GM23338 (cell line): ENCODE measurements around the gene PFN1. TPM values are rescaled to one million over a fixed set of nuclear protein-coding genes. Genes with fewer than 3 reads are reported as not detected.

Experiments used
- ATAC-seq: fragments of 200-7000 bp; cut with Tn5 transposase; 3 replicates; pipeline ENCODE4 v1.9.1; 2020
- DNase-seq: peaks from one replicate; pipeline ENCODE4 v3.0.0-alpha.2; 2015; ENCODE audit warnings: low spot score
- H2AFZ ChIP-seq: fragments of 200-600 bp; sonication (generic); 2 replicates; pipeline ENCODE4 v1.8.0; 2016; ENCODE audit warnings: antibody characterized with exemption, mild to moderate bottlenecking, moderate library complexity
- H3F3A ChIP-seq: fragments of 200-600 bp; sonication (generic); replicated peaks from 2 replicates; pipeline ENCODE4 v1.8.0; 2017; ENCODE audit warnings: antibody characterized with exemption, mixed run types, low read depth
- H3K27ac ChIP-seq: fragments of 200-600 bp; sonication (generic); 2 replicates; pipeline ENCODE4 v1.6.1; 2016; ENCODE audit warnings: low read depth
- H3K27me3 ChIP-seq: fragments of 200-600 bp; sonication (generic); 2 replicates; pipeline ENCODE4 v1.8.0; 2016; ENCODE audit warnings: mild to moderate bottlenecking, mixed run types, moderate library complexity; ENCODE audit not compliant: insufficient read depth
- H3K36me3 ChIP-seq: fragments of 200-600 bp; sonication (generic); 2 replicates; pipeline ENCODE4 v1.8.0; 2016; ENCODE audit warnings: mild to moderate bottlenecking; ENCODE audit not compliant: insufficient read depth
- H3K4me1 ChIP-seq: fragments of 200-600 bp; sonication (generic); 2 replicates; pipeline ENCODE4 v1.8.0; 2016; ENCODE audit warnings: mild to moderate bottlenecking, moderate library complexity; ENCODE audit not compliant: insufficient read depth
- H3K4me2 ChIP-seq: fragments of 200-600 bp; sonication (generic); 2 replicates; pipeline ENCODE4 v1.7.1; 2017; ENCODE audit warnings: mixed run types
- H3K4me3 ChIP-seq: fragments of 200-600 bp; sonication (generic); 2 replicates; pipeline ENCODE4 v1.6.1; 2016; ENCODE audit warnings: mixed run types
- H3K79me2 ChIP-seq: fragments of 200-600 bp; sonication (generic); replicated peaks from 2 replicates; pipeline ENCODE4 v1.8.0; 2017; ENCODE audit warnings: mild to moderate bottlenecking; ENCODE audit not compliant: insufficient read depth
- H3K9me2 ChIP-seq: fragments of 200-600 bp; sonication (generic); 2 replicates; pipeline ENCODE4 v1.8.0; 2017; ENCODE audit not compliant: insufficient read depth
- H4K20me1 ChIP-seq: fragments of 200-600 bp; sonication (generic); replicated peaks from 2 replicates; pipeline ENCODE4 v1.8.0; 2017; ENCODE audit warnings: mild to moderate bottlenecking; ENCODE audit not compliant: insufficient read depth
- H3K27ac Mint-ChIP-seq: 2 replicates; pipeline ENCODE4 v1.8.0; 2020; ENCODE audit warnings: inconsistent platforms, mild to moderate bottlenecking, moderate library complexity, mixed read lengths
- H3K27me3 Mint-ChIP-seq: 3 replicates; pipeline ENCODE4 v1.8.0; 2022; ENCODE audit warnings: low read depth, mild to moderate bottlenecking, moderate library complexity, mixed read lengths, inconsistent platforms; ENCODE audit not compliant: insufficient read depth, poor library complexity
- H3K36me3 Mint-ChIP-seq: 3 replicates; pipeline ENCODE4 v1.8.0; 2021; ENCODE audit warnings: low read depth, mild to moderate bottlenecking, inconsistent platforms, moderate library complexity, mixed read lengths
- H3K4me1 Mint-ChIP-seq: 3 replicates; pipeline ENCODE4 v1.8.0; 2020; ENCODE audit warnings: mild to moderate bottlenecking, inconsistent platforms, mixed read lengths
- H3K4me3 Mint-ChIP-seq: 3 replicates; pipeline ENCODE4 v1.8.0; 2021; ENCODE audit warnings: moderate library complexity, mild to moderate bottlenecking, inconsistent platforms, mixed read lengths
- H3K9me3 Mint-ChIP-seq: 3 replicates; pipeline ENCODE4 v1.8.0; 2020; ENCODE audit warnings: moderate library complexity, mild to moderate bottlenecking, inconsistent platforms, mixed read lengths
- CREB1 ChIP-seq: fragments of 250-450 bp; sonication (Bioruptor Pico); IDR thresholded peaks from 2 replicates; pipeline ENCODE4 v1.5.0; 2020; ENCODE audit warnings: low read depth, mild to moderate bottlenecking, moderate library complexity
- CTCF ChIP-seq, 2 experiments: fragments of 200-600 bp in 1 of 2; sonication (generic) in 1 of 2; conservative IDR thresholded peaks; 2 replicates each; pipeline versions ENCODE4 v1.5.1 to v1.6.1; 2016 to 2017; ENCODE audit warnings: antibody characterized with exemption in 2 of 2, low read depth in 2 of 2, mild to moderate bottlenecking in 2 of 2, moderate library complexity in 1 of 2
- EZH2 ChIP-seq: fragments of 200-600 bp; sonication (generic); IDR thresholded peaks from one replicate; pipeline ENCODE4 v1.8.0; 2017; ENCODE audit warnings: antibody characterized with exemption, mild to moderate bottlenecking, low read depth; ENCODE audit not compliant: unreplicated experiment
- EZH2phosphoT487 ChIP-seq: fragments of 200-600 bp; sonication (generic); IDR thresholded peaks from one replicate; pipeline ENCODE4 v1.8.1; 2018; ENCODE audit warnings: antibody characterized with exemption; ENCODE audit not compliant: unreplicated experiment
- JUNB ChIP-seq: IDR thresholded peaks from one replicate; pipeline ENCODE4 v1.6.1; 2016; ENCODE audit warnings: antibody characterized with exemption; ENCODE audit not compliant: unreplicated experiment
- NANOG ChIP-seq: IDR thresholded peaks from 2 replicates; pipeline ENCODE4 v1.6.1; 2016; ENCODE audit warnings: antibody characterized with exemption, borderline replicate concordance
- POLR2AphosphoS5 ChIP-seq: IDR thresholded peaks from 2 replicates; pipeline ENCODE4 v1.6.1; 2016; ENCODE audit warnings: antibody characterized with exemption, low read depth
- REST ChIP-seq: IDR thresholded peaks from one replicate; pipeline ENCODE4 v1.6.1; 2018; ENCODE audit warnings: antibody characterized with exemption; ENCODE audit not compliant: unreplicated experiment
- STAT1 ChIP-seq: IDR thresholded peaks from one replicate; pipeline ENCODE4 v1.6.1; 2016; ENCODE audit warnings: antibody characterized with exemption; ENCODE audit not compliant: unreplicated experiment
- ZNF114 ChIP-seq: fragments of 250-450 bp; sonication (Bioruptor Pico); IDR thresholded peaks from 2 replicates; pipeline ENCODE4 v1.5.0; 2020; ENCODE audit warnings: mild to moderate bottlenecking, moderate library complexity
- ZNF331 ChIP-seq: fragments of 250-450 bp; sonication (Bioruptor Pico); IDR thresholded peaks from 2 replicates; pipeline ENCODE4 v1.5.0; 2020; ENCODE audit warnings: low read depth, mild to moderate bottlenecking, moderate library complexity
- polyA plus RNA-seq: library from polyadenylated mRNA; unstranded; fragments of >200 nt; fragmentation: Nextera tagmentation; extraction: Ambion mirVana; gene quantifications from 2 replicates; pipeline ENCODE4 v1.2.1, GENCODE V29; 2016
- total RNA-seq: library from RNA; depleted of rRNA; stranded (reverse); fragments of >200 nt; shearing (Covaris generic); gene quantifications from 2 replicates; pipeline ENCODE4 v1.2.3, GENCODE V29; 2014
- TF ChIP-seq, protein P1 (sequence below): IDR thresholded peaks from 2 replicates; pipeline ENCODE4 v1.6.1; 2016; ENCODE audit warnings: antibody characterized with exemption
- TF ChIP-seq, protein P2 (sequence below): fragments of 250-450 bp; sonication (Bioruptor Pico); IDR thresholded peaks from 2 replicates; pipeline ENCODE4 v1.5.0; 2020; ENCODE audit warnings: mild to moderate bottlenecking, moderate library complexity

Gene PFN1
- total and polyA plus RNA-seq, 2 experiments from 2014 or later = 2,002 to 3,709 TPM

DNA sequence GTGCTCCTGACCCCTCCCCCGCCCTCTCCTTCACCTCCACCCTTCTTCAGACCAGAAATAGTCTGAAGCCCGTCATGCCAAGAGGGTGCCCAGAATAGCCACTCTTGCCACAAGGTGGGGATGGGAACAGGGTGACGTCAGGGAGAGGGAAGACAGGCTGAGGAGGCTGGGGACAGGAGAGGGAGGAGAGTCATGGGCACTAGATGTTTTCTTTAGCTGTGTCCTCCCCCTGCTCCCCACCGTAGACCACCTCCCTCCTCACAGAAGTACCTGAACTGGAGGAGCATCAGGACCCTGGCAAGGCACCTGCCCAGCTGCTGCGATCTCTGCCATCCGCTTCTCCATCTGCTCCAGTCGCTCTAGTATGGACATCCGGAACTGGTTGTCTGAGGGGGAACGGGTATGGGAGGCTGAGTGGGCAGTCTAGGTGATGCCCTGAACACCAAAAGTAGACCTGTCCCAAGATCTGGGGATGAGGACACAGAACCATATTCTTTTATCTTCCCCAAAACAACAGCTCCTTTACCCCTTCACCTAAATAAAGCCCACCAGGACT lies 25.9 kb upstream of the PFN1 start:
- peaks cover 22% of the 10 kb centered on the region for H3K4me1 Mint-ChIP-seq
- H3K27me3 ChIP-seq = peaks cover 62% of the 10 kb centered on the region
- no peaks in the 10 kb centered on the region for H3K36me3 ChIP-seq
- no peaks in the 10 kb centered on the region for H3K9me3 Mint-ChIP-seq
- DNase-seq (no peak), ATAC-seq (no peak)
- peaks cover 6% of the 10 kb centered on the region; the same call in 1 of the 2 replicates for H3F3A ChIP-seq
- H3K79me2 ChIP-seq = peaks cover 6% of the 10 kb centered on the region
- H3K36me3 Mint-ChIP-seq = peaks cover 38% of the 10 kb centered on the region
- no peak overlapping the region for H3K4me2 ChIP-seq
- H2AFZ ChIP-seq = no peak overlapping the region
- H3K4me3 Mint-ChIP-seq = no peak overlapping the region; the same call in 2 of the 3 replicates
- no peak overlapping the region for H3K27ac ChIP-seq
- H3K27me3 Mint-ChIP-seq = peaks cover 53% of the 10 kb centered on the region
- H3K9me2 ChIP-seq = no peaks in the 10 kb centered on the region
- H3K4me3 ChIP-seq = no peak overlapping the region
- TF ChIP-seq JUNB = no peak
- no peak for TF ChIP-seq ZNF331 (CRISPR knock-in tag)
- no peak for TF ChIP-seq EZH2
- no peak for TF ChIP-seq REST
- TF ChIP-seq, protein P1, sequence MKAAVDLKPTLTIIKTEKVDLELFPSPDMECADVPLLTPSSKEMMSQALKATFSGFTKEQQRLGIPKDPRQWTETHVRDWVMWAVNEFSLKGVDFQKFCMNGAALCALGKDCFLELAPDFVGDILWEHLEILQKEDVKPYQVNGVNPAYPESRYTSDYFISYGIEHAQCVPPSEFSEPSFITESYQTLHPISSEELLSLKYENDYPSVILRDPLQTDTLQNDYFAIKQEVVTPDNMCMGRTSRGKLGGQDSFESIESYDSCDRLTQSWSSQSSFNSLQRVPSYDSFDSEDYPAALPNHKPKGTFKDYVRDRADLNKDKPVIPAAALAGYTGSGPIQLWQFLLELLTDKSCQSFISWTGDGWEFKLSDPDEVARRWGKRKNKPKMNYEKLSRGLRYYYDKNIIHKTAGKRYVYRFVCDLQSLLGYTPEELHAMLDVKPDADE = no peak
- no peak for TF ChIP-seq STAT1
- TF ChIP-seq CTCF (conservative IDR thresholded peaks at IDR 0.05; ENCODE audit: low read depth in 2 of 2) = no peak
- no peak for TF ChIP-seq NANOG
- no peak for TF ChIP-seq ZNF114 (CRISPR knock-in tag)
- TF ChIP-seq, protein P2, sequence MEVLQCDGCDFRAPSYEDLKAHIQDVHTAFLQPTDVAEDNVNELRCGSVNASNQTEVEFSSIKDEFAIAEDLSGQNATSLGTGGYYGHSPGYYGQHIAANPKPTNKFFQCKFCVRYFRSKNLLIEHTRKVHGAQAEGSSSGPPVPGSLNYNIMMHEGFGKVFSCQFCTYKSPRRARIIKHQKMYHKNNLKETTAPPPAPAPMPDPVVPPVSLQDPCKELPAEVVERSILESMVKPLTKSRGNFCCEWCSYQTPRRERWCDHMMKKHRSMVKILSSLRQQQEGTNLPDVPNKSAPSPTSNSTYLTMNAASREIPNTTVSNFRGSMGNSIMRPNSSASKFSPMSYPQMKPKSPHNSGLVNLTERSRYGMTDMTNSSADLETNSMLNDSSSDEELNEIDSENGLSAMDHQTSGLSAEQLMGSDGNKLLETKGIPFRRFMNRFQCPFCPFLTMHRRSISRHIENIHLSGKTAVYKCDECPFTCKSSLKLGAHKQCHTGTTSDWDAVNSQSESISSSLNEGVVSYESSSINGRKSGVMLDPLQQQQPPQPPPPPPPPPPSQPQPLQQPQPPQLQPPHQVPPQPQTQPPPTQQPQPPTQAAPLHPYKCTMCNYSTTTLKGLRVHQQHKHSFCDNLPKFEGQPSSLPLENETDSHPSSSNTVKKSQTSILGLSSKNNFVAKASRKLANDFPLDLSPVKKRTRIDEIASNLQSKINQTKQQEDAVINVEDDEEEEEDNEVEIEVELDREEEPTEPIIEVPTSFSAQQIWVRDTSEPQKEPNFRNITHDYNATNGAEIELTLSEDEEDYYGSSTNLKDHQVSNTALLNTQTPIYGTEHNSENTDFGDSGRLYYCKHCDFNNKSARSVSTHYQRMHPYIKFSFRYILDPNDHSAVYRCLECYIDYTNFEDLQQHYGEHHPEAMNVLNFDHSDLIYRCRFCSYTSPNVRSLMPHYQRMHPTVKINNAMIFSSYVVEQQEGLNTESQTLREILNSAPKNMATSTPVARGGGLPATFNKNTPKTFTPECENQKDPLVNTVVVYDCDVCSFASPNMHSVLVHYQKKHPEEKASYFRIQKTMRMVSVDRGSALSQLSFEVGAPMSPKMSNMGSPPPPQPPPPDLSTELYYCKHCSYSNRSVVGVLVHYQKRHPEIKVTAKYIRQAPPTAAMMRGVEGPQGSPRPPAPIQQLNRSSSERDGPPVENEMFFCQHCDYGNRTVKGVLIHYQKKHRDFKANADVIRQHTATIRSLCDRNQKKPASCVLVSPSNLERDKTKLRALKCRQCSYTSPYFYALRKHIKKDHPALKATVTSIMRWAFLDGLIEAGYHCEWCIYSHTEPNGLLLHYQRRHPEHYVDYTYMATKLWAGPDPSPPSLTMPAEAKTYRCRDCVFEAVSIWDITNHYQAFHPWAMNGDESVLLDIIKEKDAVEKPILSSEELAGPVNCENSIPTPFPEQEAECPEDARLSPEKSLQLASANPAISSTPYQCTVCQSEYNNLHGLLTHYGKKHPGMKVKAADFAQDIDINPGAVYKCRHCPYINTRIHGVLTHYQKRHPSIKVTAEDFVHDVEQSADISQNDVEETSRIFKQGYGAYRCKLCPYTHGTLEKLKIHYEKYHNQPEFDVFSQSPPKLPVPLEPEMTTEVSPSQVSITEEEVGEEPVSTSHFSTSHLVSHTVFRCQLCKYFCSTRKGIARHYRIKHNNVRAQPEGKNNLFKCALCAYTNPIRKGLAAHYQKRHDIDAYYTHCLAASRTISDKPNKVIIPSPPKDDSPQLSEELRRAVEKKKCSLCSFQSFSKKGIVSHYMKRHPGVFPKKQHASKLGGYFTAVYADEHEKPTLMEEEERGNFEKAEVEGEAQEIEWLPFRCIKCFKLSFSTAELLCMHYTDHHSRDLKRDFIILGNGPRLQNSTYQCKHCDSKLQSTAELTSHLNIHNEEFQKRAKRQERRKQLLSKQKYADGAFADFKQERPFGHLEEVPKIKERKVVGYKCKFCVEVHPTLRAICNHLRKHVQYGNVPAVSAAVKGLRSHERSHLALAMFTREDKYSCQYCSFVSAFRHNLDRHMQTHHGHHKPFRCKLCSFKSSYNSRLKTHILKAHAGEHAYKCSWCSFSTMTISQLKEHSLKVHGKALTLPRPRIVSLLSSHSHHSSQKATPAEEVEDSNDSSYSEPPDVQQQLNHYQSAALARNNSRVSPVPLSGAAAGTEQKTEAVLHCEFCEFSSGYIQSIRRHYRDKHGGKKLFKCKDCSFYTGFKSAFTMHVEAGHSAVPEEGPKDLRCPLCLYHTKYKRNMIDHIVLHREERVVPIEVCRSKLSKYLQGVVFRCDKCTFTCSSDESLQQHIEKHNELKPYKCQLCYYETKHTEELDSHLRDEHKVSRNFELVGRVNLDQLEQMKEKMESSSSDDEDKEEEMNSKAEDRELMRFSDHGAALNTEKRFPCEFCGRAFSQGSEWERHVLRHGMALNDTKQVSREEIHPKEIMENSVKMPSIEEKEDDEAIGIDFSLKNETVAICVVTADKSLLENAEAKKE (CRISPR knock-in tag) = no peak
- TF ChIP-seq CREB1 = no peak
- TF ChIP-seq POLR2AphosphoS5 = no peak
- TF ChIP-seq EZH2phosphoT487 = no peak
- no peak overlapping the region for H3K27ac Mint-ChIP-seq
- 0 out of 2 replicates have a peak, but pooled peaks cover 9% of the 10 kb centered on the region for H4K20me1 ChIP-seq
- H3K4me1 ChIP-seq = peaks cover 13% of the 10 kb centered on the region
